ENCODE data around the gene PHTF2.
"Not testable (repeated sequence)": the region's sequence is repeated elsewhere in the genome, so short reads cannot be mapped to it uniquely, and the experiment has no call there.

PHTF2 gene

DNA sequence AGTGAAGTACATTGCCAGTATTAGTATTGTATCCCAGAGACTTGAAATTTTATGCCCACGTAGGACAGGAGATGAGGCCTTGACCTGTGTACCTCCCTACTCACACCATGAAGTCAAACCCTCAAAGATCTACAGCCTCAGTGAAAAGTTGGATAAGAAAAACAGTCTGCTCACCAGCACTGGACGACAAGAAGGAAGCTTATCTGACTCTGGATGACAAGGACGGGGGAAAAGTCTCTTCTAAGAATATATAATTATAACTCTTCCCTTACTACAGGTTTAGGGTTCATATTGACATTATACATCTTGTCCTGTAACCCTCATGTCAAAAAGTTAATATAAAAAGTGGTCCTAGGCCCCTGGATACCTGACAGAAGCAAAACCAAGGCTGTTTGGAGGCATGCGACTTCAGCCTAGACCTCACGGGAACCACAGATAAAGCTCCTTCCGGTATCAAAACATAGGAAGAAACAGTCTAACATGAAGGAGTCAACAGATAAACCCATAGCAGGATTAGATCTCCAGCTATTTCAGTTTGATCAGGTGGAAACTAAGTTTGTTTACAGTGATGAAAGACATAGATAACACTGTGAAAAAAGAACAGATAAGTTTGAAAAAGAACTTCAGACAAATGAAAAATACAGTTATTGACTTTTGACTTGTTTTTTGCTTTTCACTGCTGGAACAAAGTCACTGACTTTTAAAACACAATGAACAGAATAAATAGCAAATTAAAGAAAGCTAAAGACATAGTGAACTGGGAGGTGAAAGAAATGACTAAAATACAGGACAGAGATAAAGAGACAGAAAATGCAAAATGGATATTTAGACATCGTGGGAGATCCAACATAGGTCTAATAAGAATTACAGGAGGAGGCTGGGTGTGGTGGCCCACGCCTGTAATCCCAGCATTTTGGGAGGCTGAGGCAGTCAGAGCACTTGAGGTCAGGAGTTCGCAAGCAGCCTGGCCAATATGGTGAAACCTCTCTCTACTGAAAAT lies 145.9 kb downstream of the PHTF2 start:
- no peak for DNase-seq

DNA sequence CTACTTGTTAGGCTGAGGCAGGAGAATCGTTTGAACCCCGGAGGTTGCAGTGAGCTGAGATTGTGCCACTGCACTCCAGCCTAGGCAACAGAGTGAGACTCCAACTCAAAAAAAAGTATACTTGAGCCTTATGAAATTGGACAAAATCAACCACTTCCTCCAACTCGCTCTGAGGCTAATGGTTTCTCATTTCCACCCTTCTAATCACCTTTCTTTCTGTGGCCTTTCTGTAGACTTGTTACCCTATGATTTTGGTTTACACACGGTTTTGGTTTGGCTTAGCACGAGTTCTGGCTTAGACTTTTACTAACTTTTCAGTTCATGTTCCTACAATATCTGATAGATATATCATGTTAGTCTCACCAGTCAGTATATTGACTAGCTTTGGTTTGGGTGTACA lies 152.0 kb downstream of the PHTF2 start:
- DNase-seq, result no peak

DNA sequence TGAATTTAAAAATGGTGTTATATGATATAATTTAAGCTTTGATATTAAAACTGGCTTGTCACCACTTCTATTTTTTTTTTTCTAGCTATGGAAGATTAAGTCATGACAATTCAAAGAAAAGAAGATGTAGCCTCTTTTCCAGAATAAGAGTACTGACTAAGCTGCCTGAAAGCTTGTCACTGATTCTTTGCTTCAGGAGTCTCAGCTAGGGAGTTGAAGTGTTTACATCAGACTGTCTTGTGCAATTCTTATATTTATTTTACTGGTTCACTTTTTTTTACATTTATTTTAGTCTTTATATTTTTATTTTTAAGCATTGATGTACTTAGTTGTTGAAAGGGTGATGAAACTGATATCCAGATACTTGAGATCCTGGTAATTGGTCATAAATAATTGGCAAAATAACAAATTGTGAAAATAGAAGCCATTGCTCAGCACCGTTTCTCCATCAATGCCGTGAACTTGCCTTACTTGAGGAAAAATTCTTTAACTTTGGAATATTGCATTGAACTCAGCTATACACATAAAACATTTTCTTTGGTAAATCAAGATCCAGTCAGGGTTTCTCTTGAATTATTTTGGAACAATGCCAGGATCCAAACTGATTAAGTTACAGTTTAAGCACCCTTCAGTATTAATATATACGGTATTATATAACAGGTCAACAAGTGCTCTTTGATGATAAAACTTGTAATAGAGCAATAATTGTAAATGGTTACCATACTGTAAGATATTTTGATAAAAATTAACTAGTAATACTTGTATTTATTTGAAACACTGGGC lies 156.4 kb downstream of the PHTF2 start:
- no peak for DNase-seq

- DNase-seq, result no peak
These were observed 159.9 kb downstream of the PHTF2 start for GRCh38 chr7:77958436-77958835.

DNA sequence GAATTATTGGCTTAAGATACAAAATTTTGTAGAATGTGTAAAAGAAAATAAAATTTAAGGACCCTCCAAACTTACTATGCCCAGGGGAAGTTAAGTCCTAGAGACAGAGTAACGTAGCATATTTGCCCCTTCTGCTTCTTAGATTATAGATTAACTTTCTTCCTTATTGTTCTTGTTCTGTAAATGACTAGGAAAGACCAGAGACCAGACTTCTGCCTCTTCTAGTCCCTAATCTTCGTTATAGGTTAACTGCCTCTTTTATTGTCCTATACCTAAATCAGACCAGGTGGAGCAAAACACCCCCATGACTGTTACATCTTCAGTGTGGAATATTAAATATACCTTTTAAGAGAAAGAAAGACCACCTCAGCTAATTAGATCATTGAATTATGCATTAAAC lies 160.5 kb downstream of the PHTF2 start:
- no peak for DNase-seq

- DNase-seq, result no peak
These were observed 161.8 kb downstream of the PHTF2 start for GRCh38 chr7:77960336-77960735.

DNA sequence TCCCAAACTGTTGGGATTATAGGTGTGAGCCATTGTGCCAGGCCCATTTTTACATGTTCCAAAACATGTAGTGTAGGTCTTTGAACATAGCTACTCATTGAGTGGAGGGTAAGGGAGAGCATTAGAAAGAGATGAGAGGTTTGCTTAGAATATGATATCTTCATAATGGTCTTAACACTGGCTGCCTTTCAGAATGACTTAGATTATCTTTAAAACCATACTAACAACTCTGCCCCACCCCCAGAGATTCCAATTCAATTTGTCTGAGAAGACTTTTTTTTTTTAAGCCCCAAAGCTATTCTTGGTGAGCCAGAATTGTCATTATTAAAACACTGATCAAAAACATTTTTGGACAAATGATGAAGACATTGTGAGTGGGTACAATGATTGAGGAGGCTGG lies 168.9 kb downstream of the PHTF2 start:
- DNase-seq, result no peak

DNA sequence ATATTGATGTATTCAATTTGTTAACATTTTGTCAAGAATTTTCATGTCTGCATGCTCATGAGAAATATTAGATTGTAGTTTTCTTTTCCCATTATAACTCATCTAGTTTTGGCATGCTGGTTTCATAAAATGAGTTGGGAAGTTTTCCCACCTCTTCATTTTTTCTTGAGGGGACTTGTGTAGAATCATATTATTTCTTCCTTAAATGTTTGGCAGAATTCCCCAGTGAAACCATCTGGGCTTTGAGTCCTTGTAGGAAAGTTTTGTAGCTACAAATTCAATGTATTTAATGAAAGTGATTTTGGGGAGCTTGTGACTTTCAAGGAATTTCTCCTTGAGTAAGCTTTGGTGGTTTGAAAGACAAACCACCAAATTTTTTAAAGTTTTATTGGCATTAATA lies 173.2 kb downstream of the PHTF2 start:
- no peak for DNase-seq

DNA sequence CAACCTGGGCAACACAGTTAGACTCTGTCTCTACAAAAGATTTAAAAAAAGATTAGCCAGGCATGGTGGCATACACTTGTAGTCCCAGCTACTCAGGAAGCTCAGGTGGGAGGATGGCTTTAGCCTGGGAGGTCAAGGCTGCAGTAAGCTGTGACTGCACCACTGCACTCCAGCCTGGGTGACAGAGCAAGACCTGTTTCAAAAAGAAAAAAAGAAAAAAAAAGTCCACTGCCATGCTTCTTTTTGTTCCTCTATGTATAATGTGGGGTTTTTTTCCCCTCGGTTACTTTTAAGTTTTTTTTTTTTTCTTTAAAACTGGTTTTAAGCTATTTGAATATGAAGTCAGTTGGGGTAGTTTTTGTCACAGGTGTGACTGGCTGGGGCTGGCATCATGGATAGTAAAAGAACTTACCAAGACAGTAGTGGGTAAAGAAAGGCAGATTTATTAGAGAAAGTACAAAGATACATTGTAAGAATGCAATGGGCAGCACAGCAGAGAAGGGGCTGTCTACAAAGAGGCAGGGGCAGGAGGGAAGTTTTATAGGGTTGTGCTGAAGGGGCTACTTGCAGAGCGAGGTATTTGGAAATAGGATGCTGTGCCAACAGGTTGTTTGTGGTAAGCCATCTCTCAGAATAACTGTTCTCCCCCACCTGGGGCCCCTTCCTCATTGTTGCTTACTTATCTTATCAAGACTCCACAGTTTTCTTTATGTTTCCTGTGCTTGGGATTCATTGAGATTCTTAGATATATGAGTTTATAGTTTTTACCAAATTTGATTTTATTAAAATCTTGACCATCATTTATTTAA lies 177.3 kb downstream of the PHTF2 start:
- no peak for DNase-seq

- DNase-seq, result no peak
These were observed 180.6 kb downstream of the PHTF2 start for GRCh38 chr7:77979219-77979618.

- DNase-seq, result no peak
These were observed 181.6 kb downstream of the PHTF2 start for GRCh38 chr7:77980087-77980713.

GRCh38 chr7:77982926-77983550 lies 184.5 kb downstream of the PHTF2 start:
- DNase-seq, result no peak

- no peak for DNase-seq
These were observed 185.4 kb downstream of the PHTF2 start for GRCh38 chr7:77983973-77984372.

- no peak for DNase-seq
These were observed 186.8 kb downstream of the PHTF2 start for GRCh38 chr7:77985232-77985973.

GRCh38 chr7:77985974-77986339 lies 187.4 kb downstream of the PHTF2 start:
- no peak for DNase-seq

GRCh38 chr7:77989981-77990566 lies 191.5 kb downstream of the PHTF2 start:
- DNase-seq, result no peak

DNA sequence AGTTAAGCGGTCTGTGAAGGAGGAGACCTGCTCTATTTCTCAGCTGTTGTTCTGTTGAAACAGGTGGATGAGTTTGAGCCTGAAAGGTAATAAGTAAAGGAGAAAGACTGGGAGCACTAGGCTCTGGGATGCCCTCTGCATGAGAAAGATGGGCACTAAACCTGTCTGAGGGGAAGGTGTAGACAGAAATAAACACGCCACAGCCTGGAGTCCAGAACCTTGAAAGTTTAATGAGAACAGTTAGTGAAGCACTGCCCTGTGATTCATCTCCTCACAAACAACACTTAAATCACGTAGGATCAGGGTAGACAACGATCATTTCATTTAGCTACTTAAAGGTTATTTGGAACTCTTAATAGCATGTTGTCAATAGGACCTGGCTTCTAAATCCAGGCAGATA lies 193.1 kb downstream of the PHTF2 start:
- no peak for DNase-seq

- DNase-seq, result no peak
These were observed 195.3 kb downstream of the PHTF2 start for GRCh38 chr7:77993838-77994237.

DNA sequence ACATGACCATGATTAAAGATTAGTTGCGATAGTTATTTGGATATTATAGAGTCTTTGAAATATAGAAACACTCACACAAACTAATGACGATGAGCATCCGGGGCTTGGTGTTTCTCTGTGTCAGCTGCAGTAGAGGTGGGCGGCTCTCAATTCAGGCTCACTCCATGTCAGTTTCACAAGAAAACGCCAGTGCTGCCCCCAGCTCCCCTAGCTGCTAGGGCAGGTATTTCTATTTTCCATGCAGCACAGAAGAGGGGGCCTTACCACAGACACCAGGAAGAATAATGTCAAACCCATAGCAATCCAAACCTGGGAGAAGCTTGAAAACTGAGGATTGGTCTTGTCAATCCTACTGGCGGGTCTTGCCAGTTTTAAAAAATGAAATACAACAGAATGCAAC lies 197.1 kb downstream of the PHTF2 start:
- no peak for DNase-seq

DNA sequence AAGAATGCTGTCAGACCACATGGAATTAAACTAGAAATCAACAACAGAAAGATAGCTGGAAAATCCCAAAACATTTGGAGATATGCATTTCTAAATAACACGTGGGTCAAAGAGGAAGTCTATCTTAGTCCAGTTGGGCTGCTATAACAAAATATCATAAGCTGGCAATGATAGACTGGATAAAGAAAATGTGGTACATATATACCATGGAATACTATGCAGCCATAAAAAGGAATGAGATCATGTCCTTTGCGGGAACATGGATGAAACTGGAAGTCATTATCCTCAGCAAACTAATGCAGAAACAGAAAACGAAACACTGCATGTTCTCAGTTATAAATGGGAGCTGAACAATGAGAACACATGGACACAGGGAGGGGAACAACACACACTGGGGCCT lies 200.6 kb downstream of the PHTF2 start:
- DNase-seq, result not testable (repeated sequence)

DNA sequence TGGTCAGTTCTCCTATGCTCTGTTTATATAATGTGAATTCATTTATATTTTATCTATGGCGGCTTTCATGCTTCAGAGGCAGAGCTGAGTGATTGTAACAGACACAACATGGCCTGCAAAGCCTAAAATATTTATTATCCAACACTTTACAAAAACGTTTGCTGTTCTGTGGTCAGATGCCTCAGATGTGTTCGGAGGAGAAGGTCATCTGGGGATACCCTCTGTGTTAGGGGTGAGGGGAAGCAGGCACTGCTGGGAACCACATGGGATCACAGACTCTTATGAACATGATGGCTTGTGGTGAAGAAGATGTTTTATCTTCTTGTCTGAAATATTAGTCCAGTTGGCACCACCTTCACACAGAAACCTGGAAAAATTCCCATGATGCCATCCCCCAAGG lies 203.4 kb downstream of the PHTF2 start:
- DNase-seq, result no peak
